CD4-positive, alpha-beta T cell treated with Interleukin-17A for 1 hour (primary cell): ENCODE measurements around the gene TMEM52.

ENCODE experiments used
- DNase-seq: peaks from one replicate; pipeline ENCODE4 v3.0.0-alpha.2; 2020

The TMEM52 gene

DNA sequence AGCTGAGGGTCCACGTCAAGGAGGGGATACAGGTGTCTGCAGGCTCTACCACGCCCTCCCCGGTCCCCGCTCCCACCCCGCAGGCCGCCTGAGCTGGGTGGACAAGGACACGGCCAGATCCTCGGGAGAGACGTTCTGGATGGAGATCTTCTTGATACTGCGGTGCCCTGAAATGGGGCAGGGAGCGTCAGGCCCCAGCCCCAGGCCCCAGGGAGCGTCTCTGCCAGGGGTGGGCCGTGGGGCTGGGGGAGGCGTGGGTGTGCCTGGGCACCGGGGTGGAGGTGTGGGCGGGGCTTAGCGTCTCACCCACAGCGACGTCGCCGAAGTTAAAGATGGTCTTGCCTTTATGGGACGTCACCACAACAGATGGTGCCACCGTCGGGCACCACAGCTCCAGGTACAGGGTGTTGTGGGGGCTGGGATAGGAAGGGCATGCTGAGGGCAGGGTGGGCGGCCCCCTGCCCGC lies 7.3 kb upstream of the TMEM52 start:
- no peak for DNase-seq

DNA sequence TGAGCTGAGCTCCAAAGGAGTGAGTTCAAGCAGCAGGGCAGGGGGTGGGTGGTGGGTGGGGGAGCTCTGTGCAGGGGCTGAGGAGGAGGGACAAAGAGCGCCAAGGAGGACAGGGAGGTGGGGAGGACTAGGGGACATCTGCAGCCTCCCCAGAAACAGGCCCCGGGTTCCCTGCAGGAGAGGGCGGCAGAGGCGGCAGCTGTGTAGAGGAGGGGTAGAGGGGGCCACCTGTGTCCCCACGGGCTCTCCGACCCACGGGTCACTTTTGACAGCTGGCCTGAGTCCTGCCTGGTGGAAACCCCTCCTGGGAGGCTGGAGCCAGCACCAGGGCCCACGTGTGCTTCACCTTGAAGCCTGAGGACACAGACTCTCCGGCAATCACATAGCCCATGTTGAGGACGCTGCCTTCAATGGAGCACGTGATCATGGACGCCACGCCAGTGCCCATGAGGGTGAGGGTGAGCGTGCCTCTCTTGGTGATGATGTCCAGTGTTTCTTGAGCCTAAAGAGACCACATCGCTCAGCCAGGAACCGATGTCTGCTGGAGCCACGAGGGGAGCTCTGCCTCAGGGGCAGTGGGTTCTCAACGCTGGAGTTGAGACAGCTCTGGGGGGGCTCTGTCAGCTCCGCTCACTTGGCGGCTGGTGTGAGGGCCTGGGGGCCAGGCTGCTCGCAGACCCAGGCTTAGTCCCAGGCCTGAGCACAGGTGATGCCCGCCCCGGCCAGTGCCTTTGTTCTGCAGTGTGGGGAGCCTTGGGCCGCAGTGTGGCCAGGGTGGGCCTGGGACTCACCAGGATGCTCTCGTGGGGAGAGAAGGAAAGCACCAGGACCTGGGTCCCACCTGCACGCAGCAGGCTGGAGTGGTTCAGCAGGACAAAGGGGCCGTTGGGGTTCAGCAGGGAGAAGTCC lies 6.6 kb upstream of the TMEM52 start:
- DNase-seq = no peak

DNA sequence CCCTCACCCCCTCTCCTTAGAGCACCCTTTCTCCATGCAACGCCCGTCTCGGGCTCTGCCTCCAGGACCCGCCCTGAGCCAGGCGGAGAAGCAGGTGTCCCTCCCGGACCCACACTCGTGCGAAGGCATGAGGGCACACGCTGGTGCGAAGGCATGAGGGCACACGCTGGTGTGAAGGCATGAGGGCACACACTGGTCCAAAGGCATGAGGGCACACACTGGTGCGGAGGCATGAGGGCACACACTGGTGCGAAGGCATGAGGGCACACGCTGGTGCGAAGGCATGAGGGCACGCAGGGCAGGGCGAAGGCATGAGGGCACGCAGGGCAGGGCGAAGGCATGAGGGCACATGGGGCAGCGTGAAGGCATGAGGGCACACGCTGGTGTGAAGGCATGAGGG lies 5.8 kb upstream of the TMEM52 start:
- no peak for DNase-seq

DNA sequence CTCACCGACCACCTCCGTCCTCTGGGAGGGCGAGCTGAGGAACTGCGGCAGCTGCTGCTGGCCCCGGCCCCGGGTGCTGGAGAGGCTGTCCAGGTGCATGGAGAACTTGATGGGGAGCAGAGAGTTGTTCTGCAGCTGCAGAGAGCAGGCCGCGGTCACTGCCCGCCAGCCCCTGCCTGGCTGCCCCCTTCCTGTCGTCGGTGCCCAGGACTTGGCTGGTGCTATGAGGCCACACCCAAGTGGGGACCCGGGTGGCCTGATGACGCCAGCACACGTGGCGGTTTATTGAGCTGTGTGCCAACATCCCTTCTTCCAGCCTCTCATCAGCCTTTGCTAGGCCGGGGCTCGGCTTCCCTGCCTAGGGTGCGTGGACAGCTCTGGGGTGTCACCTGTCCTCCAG lies 5.3 kb upstream of the TMEM52 start:
- no peak for DNase-seq

DNA sequence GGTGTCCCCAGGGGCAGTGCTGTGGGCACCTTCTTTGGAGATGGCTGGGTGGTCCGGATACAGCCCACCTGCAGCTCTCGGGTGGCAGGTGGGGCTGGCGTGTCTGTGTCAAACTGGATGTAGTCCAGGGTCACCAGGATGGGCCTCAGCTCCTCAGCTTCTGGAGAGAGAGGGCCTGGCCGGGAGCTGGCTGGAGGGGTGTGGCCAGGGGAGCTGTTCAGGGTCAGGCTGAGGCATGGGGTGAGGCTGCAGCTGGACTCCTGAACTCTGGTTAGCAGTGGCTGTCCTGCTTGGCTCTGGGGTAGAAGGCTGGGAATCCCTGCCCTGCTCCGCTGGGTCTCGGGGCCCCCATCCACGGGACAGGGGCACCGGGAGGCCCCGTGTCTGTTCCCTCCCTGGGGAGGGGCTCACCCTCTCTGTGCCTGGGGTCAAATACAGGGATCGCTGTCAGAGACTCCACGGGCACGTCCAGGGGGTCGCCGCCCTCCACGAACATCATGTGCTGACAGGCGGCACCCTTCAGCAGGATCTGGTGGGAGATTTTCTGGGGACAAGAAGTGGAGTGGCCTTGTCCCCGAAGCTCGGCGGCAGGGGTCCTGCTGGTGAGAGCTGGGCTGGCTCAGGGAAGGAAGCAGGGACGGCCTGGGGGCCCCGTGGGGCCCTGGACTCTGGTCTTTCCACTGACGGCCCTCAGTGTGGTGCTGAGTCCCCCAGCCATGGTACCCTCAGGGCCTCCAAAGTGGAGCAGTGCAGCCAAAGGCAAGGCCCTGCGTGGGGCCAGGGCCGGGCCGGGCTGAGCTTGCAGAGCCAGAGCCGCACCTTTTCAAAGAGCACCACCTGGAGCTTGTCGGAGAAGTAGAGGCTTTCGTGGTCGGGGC lies 4.1 kb upstream of the TMEM52 start:
- DNase-seq = no peak

DNA sequence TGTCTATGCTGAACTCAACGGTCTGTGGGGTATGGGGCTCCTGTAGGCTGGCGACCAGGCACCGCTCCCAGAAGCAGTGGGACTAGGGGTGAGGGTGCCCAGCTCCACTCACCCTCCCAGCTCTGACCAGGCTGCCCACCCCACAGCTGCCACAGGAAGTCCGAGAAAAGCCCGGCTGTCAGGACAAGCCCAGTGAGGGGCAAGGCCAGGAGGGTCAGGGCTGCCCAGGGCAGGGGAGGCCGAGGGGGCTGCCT lies 3.5 kb upstream of the TMEM52 start:
- DNase-seq = no peak

DNA sequence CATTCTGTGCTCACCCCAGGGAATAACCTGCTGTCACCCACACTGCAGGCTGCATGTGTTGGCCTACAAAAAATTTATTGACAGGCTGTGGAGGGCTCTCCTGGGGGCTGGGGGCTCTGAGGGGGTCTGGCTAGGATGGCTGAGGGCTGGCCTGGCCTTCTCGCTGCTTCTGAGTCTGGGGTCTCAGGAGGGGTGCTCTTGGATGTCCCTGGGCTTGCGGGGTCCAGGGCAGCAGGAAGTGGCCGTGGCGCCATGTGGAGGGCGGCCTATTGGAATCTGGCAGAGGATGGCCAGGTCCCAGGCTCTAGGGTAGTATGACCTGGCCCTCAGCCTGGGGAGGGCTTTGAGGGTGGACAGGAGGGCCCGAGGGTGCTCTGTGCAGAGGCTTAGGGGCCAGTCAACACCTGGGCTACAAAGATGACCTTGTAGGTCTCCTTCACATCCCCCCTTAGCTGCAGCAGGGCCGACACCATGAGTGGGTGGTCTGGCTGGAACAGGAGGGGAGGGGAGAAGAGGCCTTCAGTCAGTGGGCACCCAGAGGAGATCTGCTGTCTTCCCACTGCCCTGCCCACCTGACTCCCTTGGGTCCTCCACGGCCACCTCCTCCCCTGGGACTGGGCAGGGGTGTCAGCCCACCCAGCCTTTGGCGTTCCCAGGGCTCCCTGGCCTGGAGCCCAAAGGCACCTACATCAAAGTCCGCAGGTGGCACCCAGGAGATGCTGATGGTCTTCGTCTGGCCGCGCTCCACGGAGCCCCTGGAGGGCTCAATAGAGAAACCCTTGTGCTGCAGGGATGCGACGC lies 3.0 kb upstream of the TMEM52 start:
- DNase-seq = no peak

DNA sequence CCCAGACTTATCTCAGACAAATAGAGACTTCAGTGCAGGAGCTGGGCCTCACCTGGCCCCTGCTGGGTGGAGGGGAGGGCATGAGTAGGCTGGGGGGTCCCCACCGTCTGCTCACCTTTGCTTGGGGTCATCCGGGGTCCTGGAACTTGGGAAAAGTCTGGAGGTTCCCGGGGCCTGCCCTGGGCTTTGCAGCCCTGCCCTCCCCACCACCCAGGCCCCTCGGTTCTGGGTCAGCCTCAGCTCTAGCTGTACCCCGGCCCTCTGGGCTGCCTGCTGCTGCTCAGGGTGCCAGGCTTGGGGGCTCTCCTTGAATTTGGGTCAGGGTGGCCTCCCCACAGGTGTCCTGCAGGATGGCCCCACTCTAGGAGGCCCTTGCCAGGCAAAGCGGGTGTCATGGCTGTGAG lies 2.4 kb upstream of the TMEM52 start:
- DNase-seq = no peak

DNA sequence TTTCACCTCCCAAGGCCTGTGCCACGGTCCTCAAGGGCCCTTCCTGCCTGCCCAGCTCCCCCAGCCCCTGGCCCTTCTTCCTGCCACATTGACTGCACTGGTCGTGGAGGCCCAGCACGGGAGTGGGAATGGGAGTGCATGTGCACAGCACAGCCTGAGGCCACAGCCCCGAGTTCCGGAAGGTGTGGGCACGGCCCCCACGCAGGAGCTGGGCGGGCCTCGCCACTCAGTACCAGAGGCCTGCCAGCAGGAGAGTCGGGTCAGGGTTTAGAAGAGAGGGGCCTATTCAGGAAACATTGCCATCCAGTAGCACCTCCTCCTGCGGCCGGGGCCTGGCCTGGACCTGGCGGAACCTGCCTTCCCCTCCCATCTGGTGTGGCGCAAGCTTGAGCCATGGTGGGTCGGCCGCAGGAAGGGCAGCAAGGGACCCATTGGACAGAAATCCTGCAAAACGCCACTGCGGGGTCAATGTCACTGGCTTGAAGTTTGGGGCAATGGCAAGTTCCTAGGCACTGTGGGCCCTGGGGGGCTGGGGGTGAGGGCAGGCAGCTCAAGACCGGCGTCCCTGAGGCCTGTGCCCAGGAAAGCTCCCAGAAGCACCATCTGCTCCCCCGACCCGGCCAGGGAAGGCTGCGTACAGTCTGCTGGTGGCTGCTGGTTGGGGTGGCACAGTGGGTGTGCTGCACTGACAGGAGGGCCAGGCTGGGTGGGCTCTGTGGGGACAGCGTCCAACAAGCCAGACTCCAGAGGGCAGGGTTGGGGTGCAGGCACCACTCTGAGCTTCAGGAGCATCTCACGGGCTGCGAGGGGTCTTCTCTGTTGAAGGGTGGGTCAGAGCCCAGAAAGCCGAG lies 1.8 kb upstream of the TMEM52 start:
- no peak for DNase-seq

DNA sequence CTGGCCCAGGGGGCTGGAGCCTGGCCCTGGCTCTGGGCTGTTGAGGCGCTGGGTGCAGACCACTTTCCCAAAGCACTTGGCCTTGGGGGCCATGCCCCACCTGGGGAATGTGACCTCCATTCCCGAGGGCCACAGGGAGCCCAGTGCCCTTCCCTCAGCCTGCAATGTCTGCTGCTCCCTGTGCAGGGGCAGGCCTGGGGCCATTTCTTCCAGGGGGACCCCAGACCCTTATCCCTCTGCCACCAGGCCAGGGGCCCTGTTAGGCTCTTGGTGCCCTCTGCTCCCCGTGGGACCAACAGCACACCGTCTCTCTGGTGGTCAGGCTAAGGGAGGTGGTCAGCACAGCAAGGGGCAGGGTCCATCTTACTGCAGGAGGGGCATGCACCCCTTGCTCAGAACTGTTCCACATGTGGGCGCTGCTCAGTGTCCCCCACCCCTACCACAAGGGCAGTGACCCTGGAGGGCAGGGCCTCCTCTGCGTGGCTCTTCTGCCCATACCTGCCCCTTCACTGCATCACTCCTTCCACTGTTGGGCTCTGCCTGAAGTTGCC lies 1.1 kb upstream of the TMEM52 start:
- DNase-seq = no peak

DNA sequence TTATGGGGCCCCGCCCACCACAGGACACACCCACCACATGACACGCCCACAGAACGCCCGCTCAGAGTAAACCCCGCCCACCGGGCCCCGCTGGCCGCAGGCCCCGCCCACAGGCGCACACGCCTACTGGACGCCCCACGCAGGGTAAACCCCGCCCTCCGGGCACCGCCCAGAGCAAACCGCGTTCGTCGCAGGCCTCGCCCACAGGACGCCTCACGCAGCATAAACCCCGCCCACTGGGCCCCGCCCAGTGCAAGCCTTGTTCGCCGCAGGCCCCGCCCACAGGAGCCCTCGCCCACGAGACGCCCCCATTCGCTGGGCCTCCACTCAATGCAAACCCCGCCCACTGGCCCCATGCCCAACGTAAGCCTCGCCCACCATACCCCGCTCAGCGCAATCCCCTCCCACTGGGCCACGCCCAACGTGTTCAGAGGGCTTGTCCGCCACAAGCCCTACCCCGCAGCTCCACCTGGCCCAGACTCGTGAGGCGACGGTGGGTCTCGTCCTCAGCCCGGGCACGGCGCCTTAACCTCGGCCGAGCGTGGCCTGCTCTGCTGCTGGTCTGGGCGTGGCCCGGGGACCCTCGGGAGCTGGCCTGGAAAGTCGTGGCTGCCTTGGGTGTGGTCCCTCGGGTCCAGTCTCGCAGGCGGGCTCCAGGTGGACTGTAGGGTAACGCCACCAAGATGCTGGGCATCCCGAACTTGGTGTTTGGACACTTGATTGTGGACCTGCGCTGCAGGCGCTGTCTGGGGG lies 401 bp upstream of the TMEM52 start:
- DNase-seq = peak; percentile 99

DNA sequence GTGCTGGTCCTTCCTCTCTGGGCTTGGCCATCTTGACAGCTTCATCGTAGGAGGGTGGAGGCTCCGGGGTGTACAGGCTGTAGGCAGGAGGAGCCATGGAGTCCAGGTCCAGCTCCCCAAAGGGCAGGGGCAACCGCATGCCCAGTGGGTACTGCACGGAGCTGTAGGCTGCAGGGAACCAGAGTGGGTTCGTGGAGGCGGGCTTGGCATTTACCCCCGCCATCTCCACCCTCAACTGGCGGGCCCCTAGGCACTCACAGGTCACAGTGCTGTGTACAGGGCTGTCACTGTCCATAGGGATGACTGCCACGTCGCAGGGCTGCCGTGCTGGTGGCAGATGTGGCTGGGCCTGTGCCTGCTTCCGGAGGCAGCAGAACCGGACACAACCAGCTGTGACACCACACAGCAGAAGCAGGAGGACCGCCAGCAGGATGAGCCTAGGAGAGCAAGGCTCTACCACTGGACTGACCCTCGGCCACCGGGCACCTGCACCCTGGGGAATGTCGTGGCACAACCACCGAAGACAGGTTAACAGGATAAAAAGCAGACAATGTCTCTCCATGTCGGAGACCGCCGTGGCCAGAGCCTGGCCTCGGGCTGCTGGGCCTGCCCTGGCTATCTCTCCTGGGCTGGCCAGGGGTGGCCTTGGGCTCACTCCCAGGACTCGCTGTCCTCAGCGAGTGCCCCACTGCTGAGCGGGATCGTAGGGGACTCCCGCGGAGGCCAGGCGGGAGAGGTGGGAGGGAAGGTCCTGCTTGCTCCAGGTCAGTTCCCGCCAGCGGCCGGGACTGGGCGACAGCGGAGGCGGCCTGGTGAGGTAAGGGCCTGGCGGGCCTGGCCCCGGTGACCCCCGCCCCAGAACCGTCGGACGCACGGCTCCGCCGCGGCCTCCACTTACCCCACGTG lies 831 bp downstream of the TMEM52 start:
- no peak for DNase-seq

DNA sequence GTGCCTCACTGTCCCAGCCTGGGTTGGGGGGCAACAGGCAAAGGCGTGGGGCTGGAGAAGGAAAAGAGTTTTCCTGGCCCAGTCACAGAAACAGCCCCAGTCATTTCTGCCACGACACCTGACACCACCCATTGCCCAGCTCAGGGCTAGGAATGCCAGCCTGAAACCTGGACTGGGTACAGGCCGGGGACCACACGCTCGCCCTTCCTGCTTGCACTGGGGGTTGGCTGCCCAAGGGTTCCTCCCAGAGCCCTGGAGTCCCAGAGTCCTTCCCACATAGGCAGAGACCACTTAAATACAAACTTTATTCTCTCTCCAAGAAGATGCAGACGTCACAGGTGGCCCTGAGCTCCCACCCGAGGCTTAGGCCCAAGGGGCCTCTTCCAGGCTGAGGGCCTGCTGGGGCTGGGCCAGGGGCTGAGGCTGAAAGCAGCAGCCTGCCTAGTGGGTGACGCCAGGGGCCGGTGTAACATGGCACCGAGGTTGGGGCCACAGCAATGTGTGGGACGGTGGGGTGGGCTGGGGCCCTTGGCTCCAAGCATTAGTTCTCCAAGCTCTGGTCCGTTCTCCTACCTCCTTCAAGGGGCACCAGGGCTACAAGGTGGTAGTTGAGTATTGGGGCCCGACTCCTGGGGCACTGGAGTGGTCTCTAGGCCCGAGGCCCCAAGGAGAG lies 1.6 kb downstream of the TMEM52 start:
- DNase-seq = no peak

DNA sequence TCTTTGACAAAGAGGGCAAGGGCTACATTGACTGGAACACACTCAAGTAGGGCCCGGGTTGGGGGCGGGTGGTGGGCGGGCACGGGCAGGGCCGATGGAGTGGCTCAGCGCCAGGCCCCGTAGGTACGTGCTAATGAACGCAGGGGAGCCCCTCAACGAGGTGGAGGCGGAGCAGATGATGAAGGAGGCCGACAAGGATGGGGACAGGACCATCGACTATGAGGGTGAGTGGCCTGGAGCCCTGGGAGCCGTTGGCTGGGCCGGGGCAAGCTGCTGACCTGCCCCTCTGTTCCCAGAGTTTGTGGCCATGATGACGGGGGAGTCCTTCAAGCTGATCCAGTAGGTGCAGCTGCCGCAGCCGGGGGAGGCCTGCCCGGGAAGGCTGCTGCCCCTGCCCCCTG lies 2.2 kb downstream of the TMEM52 start:
- no peak for DNase-seq

DNA sequence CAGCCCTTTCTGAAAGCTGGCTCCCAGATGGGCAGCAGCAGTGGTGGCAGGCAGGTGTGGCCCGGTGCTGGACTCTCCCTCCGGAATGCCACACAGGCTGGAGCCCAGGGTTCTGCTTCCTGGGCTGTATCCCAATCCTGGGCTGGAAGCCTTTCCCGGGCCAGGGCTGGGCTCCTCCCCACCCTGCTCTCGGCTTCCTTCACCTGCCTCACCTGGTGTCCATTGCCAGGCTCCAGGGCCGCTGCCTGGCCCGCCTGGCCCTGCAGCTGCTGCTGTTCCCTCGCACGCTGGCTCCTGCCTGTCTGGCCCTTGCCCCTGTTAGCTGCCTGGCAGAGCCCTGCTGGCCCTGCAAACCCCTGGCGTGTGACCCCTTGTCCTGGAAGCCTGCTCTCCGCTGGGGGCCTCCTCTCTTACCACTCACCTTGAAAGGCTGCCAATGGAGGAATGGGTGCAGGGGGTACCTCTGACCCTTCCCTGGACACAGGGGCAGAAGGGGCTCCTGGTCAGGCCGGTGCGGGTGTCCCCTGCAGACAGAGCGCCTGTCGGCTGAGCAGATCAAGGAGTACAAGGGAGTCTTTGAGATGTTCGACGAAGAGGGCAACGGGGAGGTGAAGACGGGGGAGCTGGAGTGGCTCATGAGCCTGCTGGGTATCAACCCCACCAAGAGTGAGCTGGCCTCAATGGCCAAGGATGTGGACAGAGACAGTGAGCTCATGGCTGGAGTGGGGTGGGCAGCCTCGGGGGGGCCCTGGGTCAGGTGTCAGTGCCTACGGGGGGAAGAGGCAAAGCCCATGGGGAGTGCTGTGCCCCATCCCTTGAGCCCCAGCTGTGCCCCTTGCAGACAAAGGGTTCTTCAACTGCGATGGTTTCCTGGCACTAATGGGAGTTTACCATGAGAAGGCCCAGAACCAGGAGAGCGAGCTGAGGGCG lies 2.9 kb downstream of the TMEM52 start:
- DNase-seq = no peak

DNA sequence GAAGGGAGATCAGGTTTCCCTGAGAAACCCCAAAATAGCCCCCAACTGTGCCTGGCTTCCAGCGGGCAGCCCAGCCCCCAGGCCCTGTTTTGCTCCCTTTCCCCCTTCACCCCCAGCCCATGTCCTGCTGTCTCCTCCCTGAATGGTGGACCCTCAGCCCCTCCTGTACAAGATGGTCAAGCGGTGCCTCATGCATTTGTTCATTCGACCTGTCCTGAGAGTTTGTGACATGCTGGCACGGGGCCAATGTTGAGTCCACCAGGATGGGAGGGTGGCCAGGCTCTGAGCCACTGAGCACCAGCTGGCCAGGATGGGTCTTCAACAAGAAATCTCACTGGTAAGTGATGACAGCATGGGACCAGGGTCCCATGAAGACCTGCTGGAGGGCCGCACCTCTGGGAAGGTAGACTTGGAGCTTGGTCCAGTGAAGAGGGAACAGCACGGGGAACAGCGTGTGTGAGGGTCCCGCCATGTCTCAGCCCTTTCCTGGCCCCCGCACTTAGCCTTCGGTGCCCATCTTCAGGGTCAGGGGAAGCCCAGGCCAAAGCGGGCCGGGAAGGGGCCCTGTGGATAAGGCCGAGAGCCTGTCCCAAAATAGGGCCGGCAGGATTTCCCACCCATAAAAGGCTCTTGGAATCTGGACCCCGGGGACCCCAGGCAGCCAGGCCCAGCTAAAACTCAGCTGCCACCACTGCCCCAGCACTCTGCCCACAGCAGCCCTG lies 3.9 kb downstream of the TMEM52 start, which contains the start of gene CALML6:
TSS of gene CALML6 (plus strand) at position 290 of the 722 bp plus-strand sequence. CDS start at position 311, 21 bp downstream.
- no peak for DNase-seq
